NCI-H526 (cell line): ENCODE data around the gene ZNF830.
"Not testable (repeated sequence)": the region's sequence is repeated elsewhere in the genome, so short reads cannot be mapped to it uniquely, and the experiment has no call there.

Source experiments
- DNase-seq, 2 experiments: peaks; one replicate each; lab custom pipeline; 2025; lab: John Stamatoyannopoulos, UW

The ZNF830 gene, protein sequence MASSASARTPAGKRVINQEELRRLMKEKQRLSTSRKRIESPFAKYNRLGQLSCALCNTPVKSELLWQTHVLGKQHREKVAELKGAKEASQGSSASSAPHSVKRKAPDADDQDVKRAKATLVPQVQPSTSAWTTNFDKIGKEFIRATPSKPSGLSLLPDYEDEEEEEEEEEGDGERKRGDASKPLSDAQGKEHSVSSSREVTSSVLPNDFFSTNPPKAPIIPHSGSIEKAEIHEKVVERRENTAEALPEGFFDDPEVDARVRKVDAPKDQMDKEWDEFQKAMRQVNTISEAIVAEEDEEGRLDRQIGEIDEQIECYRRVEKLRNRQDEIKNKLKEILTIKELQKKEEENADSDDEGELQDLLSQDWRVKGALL

GRCh38 chr17:34961093-34961911 lies at the start of gene ZNF830, which contains the start of gene CCT6B:
Gene ZNF830 (plus strand): TSS chr17:34961540. CDS start chr17:34961567, 27 bp downstream.
Gene CCT6B (minus strand): TSS chr17:34961460. CDS start chr17:34961393, 67 bp downstream.
- DNase-seq: peak; percentile 91 to 96

GRCh38 chr17:34913001-34913400 lies 48.3 kb upstream of the ZNF830 start:
- no peak for DNase-seq

DNA sequence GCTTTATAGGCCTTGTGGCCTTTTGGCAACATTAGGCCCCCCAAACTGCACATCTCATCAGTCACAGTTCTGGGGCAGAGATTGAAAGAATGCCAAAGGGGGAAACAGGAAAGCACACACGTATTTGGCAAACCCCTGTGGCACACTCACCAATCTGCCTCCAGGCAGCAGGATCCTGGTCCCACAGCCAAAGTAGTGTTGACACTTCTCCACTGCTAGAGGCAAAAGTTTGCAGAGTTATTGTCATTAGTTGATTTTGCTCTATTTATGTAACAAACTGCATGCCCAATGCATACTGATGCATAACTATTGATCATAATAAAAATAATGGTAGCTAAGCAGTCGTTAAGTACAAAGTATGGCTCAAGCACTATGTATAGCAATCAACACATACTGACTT lies 45.2 kb upstream of the ZNF830 start:
- DNase-seq: no peak

DNA sequence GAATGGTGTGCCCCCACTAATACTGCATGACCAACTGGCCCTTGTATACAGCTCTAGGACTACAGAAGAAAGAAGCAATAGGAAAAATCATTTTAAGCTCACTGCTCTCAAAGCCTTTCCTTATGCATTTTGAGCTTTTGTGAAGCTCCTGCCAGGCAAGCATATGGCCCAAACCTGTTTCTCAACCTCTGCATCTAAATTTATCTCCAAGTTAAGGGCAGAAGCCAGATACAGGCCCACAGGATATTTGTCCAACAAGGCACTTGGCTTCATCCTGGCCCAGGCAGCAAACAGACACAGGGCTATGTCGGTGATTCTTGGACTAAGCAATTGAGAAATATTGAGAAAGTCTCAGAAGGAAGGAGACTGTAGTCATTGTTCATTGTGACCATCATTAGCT lies 44.0 kb upstream of the ZNF830 start:
- DNase-seq: no peak

DNA sequence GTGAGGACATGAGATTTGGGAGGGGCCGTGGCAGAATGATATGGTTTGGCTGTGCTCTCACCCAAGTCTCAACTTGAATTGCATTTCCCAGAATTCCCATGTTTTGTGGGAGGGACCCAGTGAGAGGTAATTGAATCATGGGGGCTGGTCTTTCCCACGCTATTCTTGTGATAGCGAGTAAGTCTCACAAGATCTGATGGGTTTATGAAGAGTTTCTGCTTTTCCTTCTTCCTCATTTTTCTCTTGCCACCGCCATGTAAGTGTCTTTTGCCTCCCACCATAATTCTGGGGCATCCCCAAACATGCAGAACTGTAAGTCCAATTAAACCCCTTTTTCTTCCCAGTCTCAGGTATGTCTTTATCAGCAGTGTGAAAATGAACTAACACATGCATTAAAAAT lies 40.7 kb upstream of the ZNF830 start:
- no peak for DNase-seq

GRCh38 chr17:34926661-34927060 lies 34.7 kb upstream of the ZNF830 start:
- DNase-seq: no peak

GRCh38 chr17:34930283-34930682 lies 31.1 kb upstream of the ZNF830 start:
- no peak for DNase-seq

DNA sequence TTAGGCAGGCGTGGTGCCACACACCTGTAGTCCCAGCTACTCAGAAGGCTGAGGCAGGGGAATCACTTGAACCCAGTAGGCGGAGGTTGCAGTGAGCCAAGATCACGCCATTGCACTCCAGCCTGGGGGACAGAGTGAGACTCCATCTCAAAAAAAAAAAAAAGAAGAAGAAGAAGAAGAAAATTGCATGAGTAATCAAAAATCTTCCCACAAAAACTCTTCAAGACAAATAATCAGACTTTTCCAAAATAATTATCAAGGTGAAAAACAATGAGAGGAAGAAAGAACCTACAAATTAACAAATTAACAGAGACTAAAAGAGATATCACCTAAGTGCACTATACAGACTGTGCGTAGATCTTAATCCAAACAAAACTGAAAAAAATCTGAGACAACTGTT lies 10.6 kb upstream of the ZNF830 start:
- not testable (repeated sequence) for DNase-seq

DNA sequence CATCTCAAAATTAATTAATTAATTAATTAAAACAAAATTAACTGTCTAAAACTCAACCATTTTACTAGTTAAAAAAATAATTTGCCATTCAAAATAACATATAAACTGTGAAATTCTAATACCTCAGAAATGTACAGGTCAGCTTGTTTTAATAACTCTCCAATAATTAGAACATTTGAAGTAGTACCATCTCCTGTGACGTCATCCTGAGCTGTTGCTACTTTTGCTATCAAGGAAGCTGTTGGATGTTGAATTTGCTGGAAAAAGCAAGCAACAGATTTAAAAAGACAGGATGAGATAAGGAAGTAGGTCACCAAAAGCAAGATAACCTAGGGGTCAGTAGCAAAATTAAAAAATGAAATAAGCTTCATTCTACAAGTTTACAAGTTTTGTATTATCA lies 2.9 kb upstream of the ZNF830 start:
- no peak for DNase-seq

DNA sequence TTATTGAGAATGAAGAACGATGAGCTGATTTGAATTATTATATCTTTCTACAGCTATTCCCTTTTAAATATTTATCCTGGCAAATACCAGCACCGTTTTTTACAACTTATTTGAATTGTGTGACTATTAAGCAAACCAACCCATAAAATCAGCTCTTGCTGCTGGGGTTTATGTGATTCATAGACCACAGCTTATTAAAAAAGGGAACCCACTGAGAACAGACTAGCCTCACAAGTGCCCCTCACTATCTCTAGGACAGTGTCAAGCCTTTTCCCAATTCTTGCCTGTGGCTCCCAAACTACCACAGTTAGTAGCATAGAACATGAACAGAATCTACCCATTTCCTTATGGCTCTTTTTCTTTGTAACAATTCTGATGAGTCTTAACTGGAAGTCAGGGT lies 12.8 kb downstream of the ZNF830 start:
- no peak for DNase-seq

DNA sequence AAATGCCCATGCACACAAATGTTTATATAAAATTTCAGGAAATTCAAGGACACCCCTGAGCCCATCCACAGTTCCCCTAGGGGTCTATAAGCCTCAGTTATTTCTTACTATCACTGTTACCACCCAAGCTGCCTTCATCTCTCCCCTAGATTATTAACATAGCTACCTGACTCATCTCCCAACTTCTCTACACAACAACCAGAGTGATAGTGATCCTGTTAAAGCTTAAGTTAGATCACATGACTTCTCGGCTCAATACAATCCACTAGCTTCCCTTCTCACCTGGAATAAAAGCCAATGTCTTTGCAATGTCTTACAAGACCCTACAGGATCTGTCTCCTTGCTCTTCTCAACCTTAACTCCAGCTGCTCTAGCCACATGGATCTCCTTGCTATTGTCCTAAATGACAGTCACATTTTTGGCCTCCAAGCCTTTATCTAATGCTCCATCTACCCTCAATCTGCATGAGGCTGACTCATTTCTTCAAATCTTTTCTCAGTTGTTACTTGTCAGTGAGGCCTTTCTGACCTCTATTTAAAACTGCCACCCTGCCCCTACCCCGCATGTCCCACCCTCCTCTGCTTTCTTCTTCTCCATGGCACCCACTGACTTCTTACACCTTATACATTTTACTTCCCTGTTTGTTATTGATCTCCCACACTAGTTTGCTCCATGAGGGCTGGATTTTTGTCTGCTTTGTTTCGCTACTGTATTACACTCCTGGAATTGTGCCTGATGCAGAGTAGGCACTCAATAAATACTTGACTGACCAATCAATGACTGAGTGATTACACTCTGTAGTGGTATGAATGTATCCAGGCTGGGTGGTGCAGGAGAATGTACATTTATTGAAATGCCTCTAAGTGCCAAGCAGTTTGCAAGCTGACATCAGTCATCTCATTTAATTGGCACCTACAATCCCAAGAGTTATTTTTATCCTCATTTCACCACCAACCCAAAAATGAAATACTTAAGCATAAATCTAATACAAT lies 13.8 kb downstream of the ZNF830 start:
- DNase-seq: no peak

- no peak for DNase-seq
Measured at GRCh38 chr17:34979153-34979552, 17.8 kb downstream of the ZNF830 start.

DNA sequence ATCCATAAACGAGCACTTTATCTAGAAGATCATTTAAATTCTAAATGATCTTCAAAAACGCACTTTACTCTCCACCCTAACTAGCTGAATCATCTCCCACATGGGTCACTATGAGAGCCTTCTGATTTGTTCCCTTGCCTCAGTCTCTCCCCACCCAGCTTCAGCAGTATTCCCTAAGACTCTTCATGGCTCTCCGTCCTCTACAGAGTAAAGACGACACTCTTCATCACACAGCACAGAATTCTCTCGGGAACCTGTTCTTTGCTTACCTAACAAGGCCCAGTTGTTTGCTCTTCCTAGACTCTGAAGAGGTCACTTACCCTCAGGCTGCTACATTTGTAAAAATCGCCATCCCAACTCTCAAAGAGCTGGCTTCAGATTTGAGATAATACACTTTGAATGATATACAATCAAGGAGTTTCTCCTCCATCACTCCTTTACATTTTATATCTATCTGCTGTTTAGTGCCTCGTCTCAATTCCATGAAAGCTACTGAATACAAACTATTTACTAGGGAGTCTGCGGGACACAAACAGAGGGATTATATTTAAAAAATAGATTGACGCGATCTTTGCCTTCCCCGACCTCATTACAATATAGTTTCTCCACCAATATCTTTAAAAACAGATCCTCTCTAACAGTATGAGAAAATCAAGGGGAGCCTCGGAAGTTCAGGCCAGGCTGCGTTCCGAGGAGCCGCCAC lies 18.5 kb downstream of the ZNF830 start:
- DNase-seq: peak in 1 of 2 experiments; percentile 12

DNA sequence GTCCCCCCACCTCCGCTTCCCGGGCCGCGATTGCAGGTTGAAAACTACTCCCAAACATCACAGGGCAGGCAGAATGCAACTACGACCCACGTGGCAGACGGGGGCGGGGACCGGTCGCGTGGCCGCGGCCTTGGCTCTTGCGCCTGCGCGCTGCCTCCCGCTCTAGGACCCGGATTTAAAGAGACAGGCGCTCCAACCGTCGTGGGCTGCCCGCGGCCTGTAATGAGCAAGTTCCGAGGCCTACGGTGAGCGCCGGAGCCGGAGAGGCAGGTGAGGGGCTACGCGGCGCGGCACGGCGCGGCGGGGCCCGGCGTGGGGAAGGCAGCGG lies 19.0 kb downstream of the ZNF830 start, which contains the start of gene LIG3:
Gene LIG3, plus strand, starts transcription at position 160 of the 328 bp plus-strand sequence. CDS start 2,494 bp downstream, outside the sequence.
- DNase-seq: peak; percentile 84 to 96

DNA sequence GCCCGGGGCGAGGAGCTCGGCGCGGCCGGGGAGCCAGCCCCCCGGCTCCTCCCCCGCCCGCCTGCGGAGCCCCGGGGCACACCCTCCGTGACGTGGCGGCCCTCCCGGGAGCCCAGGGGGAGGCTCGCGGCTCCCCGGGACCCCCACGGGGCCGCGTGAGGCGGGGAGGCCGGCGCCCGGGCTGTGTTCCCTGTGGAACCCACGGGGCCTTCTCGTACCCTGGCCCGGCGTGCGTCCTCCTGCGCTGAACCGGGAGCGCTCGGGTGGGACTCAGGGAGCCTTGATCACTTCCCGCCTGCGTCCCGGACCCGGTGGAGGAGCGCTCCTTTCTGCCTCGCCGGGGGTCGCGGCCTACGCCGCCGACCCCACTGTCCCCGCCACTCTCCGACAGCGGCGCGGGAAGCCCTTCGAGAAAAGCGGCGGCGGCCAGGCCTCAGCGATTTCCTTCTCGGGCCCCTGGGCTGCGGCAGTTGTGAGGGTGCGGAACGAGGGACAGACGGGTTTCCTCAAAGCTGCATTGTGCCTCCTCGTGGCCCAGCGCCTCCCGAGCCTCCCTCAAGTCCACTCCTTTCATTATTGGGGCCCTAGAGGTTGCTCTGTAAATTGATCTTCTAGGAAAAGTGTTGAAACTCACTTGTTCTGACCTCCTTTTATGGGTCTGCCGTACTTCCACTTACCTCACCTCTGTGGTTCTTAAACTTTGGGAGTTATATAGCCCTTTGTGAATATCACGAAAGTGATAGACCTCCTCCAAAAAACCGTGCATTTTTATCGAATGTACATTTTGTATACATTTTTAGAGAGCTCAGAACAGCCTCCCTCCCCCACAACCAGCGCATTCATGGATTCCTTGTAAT lies 19.6 kb downstream of the ZNF830 start:
- peak; percentile 54 to 79 for DNase-seq

DNA sequence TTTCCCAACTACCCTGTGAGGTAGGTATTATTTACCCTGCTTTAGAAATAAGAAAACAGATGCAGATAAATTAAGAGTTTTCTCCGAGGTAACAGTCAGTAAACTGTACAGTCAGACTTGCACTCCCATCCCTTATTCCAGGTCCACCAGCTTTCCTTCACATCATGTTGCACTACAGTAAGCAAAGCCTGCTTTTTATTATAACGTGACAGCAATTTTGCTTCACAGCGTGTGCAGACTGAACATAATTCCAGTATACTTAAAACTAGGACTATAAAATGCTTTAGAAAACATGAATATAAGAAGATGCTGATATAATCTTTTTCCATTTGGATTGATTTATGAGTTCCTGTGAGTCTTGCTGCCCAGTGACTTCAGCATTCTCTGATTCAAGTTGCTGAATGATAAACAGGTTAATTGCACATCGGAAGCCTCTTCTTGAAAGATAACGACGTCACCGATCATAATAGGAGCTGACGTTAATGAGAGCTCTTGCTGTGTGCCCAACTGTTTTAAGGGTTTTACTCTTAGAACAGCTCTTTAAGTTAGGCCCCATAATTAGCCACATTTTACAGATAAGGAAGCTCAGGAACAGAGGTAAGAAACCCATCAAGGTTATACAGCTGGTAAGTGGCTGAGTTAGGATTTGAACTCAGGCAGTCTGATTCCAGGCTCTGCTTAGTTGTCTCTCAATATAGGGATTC lies 20.4 kb downstream of the ZNF830 start:
- peak in 1 of 2 experiments; percentile 24 for DNase-seq

DNA sequence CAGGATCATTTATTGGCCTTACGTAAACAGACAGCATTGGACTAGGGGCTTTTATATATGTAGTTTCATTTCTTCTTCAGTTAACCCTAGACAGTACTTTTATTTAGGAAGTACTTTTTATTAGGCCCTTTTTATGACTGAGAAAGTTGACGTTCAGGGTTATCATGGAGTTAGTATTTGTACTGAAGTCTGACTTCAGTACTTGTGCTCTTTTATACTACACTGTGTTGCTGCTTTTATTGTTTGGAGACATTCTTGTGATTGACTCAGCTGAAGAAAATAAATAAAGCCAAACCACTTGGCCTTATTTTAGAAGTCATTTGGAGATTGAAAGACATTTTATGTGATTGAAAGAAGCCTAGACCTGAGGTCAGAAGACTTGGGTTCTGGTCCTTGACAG lies 25.9 kb downstream of the ZNF830 start:
- no peak for DNase-seq

DNA sequence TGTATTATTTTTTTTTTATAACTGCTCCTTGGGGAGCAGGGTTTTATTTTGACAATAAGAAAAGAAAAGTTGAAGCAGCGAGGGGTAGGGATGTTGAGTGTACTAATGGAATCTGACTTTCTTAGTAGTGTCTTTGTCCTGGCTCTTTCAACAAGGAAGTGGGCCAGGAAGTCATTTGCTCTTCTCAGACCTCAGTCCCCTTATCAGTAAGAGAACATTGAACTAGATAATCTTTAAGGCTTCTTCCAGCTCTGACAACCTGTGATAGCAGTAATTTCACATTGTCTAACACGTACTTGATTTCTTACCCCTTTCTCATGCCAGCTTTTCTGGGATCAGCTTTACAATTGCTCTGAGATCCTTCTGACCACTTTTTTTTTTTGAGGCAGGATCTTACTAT lies 27.3 kb downstream of the ZNF830 start:
- no peak for DNase-seq

- DNase-seq: no peak
Measured at GRCh38 chr17:34989473-34989872, 28.1 kb downstream of the ZNF830 start.

DNA sequence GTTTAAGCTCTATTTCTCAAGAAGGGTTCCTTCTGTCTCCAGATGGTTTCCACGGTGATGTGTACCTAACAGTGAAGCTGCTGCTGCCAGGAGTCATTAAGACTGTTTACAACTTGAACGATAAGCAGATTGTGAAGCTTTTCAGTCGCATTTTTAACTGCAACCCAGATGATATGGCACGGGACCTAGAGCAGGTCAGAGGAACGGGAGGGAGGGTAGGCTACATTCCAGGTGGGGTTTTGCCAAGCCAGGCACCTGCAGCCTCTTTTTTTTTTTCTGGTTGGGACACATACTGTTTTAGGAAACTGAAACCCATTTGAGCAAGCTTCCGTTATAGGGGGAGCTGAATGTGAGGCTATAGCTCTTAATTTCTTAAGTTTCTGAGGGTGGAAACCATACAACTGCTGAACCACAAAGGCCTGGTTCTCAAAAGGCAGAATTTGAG lies 29.6 kb downstream of the ZNF830 start:
- no peak for DNase-seq
